GM19240 (cell line): ENCODE data around the gene PTPRM.

Experiments
- DNase-seq: peaks from one replicate; pipeline ENCODE4 v3.0.0; 2011; ENCODE audit warnings: low spot score; ENCODE audit not compliant: insufficient read length

Gene PTPRM

GRCh38 chr18:8153887-8154583, 586.9 kb downstream of the PTPRM start:
- no peak for DNase-seq

DNA sequence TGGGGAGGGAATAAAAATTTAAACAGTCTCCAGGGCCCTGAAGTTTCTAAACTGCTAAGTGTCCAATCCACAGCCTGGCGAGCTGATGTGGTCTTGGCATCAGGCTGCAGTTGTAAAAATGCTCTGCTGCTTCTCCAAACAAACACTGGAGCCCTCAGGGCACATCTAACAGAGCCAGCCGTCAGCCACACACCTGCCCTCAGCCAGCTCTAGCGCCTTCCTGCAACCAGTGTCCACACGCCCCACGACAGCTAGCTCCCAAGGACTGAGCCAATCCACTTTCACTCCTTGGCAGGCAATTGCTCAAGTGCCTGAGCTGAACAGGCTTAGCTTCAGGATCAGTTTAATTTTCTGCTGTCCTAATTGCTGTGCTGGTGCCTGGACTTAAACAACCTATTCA, 595.7 kb downstream of the PTPRM start:
- no peak for DNase-seq

DNA sequence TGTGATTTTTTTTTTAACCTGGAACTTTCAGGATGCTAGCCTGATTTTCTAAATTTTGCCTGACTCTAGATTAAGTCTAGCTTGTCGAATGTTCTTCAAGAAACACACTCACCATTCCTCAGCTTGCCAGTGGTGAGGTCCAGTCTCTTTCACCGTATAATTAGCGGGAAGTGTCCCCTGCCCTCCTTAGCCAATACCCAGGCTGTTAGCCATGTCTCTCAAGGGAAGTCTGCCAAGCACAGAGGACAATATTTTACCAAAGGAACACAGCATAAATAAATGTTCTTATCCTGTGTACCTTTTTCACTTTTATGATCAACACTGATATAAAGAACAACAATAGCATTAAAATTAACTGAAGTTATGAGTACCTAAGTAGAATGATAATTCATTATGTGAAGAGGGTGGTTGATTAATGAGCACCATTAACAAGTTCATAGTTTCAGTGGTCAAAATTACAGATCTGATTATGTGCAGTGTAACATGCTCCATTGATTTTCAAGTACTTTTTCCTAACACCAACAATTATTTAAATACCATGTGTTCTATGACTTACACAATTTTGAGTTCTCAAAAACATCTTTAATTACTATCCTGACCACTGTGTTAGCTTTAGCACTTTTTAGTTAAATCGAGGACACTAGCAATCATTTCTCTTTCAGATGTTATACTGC, 596.3 kb downstream of the PTPRM start:
- DNase-seq = no peak

GRCh38 chr18:8165095-8165494, 598.0 kb downstream of the PTPRM start:
- DNase-seq = no peak

- DNase-seq = no peak
These were observed 599.9 kb downstream of the PTPRM start for GRCh38 chr18:8167026-8167425.

GRCh38 chr18:8167673-8168072, 600.6 kb downstream of the PTPRM start:
- no peak for DNase-seq

- no peak for DNase-seq
These were observed 602.6 kb downstream of the PTPRM start for GRCh38 chr18:8169722-8170121.

GRCh38 chr18:8174771-8175170, 607.7 kb downstream of the PTPRM start:
- no peak for DNase-seq

- DNase-seq = no peak
These were observed 608.5 kb downstream of the PTPRM start for GRCh38 chr18:8175501-8176061.

DNA sequence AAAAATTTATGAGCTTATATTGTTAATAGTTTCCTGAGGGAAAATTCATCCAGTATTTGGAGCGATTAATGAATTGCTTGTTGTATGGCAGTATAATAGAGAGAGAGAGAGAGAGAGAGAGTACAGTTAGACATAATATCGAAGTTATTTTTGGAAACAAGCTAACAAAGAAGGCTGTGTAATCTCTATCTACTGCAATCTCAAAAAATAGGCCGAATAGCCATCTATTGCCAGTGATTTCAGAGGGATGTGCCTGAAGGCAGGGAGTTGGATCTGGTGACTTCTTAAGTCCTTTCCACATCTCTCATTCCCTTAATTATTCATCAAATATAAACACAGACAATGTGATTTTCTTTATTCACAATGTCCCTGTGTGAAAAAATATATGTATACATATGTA, 609.0 kb downstream of the PTPRM start:
- no peak for DNase-seq

GRCh38 chr18:8176554-8176953, 609.4 kb downstream of the PTPRM start:
- no peak for DNase-seq

GRCh38 chr18:8177330-8178016, 610.4 kb downstream of the PTPRM start:
- no peak for DNase-seq

- DNase-seq = no peak
These were observed 619.3 kb downstream of the PTPRM start for GRCh38 chr18:8186413-8186812.

DNA sequence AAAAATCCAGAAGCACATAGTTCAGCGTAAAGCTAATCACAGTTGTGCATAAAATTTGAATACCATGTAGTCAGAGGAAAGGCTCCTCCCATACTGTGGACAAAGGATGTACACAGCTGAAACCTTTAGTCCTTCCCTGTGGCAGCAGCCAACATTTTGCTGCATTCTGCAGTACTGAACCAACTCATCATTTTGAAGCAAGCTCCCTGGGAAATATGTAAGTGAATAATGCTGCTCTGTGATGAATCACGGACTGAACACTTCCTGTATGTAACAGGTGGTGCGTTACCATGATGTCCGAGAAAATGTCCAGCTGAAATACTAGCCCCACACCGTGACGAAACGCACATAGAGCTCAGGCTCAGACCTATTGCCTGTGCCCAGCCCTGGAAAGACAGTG, 621.1 kb downstream of the PTPRM start:
- DNase-seq = no peak

GRCh38 chr18:8190980-8191379, 623.9 kb downstream of the PTPRM start:
- no peak for DNase-seq

DNA sequence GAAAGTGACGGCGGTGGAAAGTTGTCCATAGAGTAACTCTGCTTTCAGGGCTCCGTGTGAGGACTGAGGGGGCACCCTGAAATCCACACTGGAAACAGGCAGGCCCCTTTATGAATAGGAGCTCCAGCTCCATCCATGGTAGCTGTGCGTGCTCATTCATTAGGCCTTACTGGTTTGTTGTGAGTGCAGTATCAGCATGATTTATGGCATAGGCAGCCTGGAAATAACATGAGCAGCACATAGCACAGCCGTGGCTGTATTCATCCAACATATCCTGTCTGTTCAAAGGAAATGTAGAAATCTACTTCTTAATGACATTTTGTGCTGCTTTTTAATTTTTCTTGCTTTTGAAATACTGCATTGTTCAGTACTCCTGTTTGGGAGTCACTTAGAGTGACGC, 627.3 kb downstream of the PTPRM start:
- DNase-seq = no peak

- DNase-seq = no peak
These were observed 629.1 kb downstream of the PTPRM start for GRCh38 chr18:8196238-8196637.

DNA sequence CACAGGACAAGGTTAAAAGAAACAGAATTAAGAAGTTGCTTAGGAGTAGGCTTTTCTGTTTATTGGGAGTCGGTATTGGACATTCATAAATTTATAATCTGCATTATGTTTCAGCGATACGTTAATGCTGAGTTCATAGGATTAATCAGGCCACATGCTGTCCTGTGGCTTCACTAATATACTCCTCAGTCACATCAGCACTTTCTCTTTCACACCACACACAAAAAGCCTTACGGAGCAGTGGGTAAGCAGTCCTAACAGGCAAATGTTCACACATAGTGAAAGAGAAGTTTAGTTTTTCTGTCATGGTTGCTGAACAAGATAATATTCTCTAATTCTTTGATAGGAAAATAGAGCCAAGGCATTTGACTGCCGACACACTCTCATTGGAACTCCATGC, 630.4 kb downstream of the PTPRM start:
- DNase-seq = no peak

DNA sequence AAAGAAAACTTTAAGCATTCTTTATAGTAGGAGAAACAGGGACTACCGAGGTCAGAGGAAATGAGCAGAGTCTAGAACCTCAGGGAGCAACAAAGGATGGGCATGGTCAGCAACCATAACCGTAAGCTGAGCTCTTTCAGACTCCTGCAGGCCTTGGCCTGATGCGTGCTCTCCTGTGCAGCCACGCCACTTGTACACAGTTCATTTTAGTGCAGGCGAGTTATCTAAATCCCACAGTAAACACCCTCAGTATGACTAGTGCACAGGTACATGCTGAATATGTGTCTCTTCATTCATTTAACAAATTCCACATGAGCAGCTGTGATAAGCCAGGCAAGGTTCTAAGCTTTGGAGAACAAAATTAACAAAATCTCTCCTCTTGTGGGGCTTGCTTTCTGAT, 640.9 kb downstream of the PTPRM start:
- DNase-seq = no peak

GRCh38 chr18:8208716-8209115, 641.6 kb downstream of the PTPRM start:
- no peak for DNase-seq

- no peak for DNase-seq
These were observed 646.0 kb downstream of the PTPRM start for GRCh38 chr18:8212896-8213780.
